ENCODE results near the gene CPB2. TPM values are rescaled to one million over a fixed set of nuclear protein-coding genes. Genes with fewer than 3 reads are reported as not detected.

CPB2 gene
- total RNA-seq, 1 donor from 2014 or later = not detected

Other genes starting within 250 kb of the CPB2 start
- gene ZC3H13, start 52.3 kb downstream of the CPB2 start, total RNA-seq = 36.5 TPM
- gene LCP1, start 77.1 kb upstream of the CPB2 start, total RNA-seq = 8.0 TPM
- 2.0 TPM for gene LRRC63, start 106.9 kb upstream of the CPB2 start, total RNA-seq